Astrocyte (in vitro differentiated cells and primary cell): Measurements from ENCODE around the gene CPNE4.
"Not testable (repeated sequence)": the region's sequence is repeated elsewhere in the genome, so short reads cannot be mapped to it uniquely, and the experiment has no call there.

Experiments used
- CTCF ChIP-seq: IDR thresholded peaks from 2 replicates; pipeline ENCODE4 v1.5.1; 2011; ENCODE audit warnings: low read depth, mild to moderate bottlenecking, inconsistent platforms, low read length, moderate library complexity; ENCODE audit not compliant: insufficient read depth
- EZH2 ChIP-seq: IDR thresholded peaks from 2 replicates; pipeline ENCODE4 v1.6.1; 2012; ENCODE audit warnings: mild to moderate bottlenecking, low read length, inconsistent platforms; ENCODE audit not compliant: insufficient read depth

GRCh38 chr3:131486545-131486944, 548.3 kb downstream of the CPNE4 start:
- TF ChIP-seq CTCF, EZH2: not testable (repeated sequence)
